NCI-H1105 treated with DMSO at 0.1 percent for 48 hours (cell line): Measurements from ENCODE around the gene URB1.

Experiments used
- DNase-seq: peaks from one replicate; lab custom pipeline; 2025; lab: John Stamatoyannopoulos, UW

URB1 gene

DNA sequence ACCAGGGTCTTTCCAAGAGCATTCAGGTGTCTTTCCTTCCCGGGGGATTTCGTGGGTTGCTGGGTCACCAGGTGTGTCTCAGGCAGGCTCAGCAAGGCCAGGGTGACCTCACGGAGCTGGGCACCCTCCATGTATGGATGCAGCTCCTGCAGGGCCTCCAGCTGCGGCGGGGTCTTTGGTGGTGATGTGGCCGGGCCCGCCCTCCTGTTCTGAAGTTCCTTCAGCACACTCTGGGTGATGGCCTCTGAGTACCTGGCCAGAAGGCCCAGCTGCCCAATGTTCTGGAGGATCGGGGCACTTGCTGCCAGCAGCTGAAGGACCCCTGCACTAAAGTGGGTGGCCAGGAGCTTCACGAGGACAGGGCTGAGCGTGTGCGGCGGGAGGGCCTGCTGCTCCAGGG, 45.5 kb downstream of the URB1 start:
- no peak for DNase-seq

DNA sequence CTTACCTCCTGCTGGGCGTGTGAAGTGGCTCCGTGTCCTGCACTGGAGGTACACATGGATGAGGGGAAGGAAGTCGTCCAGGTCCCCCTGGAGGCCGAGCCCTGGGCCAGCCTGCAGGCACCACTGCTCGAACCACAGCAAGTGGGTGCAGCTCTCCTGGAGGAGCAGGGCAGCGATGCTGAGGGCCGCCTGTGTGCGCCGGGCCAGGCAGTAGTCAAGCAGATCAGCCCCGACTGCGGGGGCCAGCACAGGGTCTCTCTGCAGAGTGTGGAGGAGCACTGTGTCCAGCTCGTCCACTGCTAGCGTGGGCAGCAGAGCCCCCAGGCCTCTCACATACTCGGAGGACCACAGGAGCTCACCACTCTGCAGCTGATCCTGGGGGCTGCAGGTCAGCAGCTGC, 45.9 kb downstream of the URB1 start:
- DNase-seq: no peak

DNA sequence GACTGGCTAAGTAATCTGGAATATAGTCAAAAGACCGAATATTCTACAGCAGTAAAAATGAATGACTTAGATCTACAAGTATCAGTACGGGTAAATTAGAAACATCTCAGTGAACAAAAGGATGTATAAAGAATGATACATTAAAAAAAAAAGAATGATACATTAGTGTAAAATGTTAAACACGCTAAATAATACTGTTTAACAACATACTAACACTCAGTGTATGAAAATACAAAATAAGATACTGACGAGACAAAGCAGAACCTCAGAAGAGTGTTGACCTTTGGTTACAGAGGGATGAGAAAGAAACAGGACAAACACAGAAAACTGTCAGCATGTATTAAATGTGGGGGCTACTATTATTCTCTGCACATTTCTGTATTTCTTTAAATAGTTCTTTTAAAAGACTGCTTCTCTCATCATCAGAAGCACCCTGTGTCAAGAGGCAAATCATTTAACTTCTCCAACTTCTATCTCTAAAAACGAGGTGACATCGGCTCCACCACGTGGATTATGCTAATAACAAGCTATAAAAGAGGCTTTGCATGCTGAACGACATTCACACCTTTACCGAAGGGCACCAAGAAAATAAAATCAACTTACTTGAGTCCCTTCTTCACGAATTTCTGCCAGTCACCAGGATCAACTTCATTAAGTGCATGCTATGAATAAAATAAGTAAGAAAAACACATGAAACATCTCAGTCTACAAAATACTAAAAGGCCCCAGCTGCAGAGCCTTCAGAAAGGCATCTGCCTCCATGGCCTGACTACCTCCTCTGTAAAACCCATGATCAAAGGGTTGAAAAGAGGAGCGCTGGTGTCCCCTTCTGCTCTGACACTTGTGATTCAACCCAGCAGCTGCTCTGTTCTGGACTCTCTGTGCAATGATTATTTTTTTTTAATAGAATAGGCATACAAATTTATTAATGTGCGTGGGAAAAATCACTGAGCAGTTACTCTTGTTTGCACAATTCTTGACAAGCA, 51.7 kb downstream of the URB1 start:
- no peak for DNase-seq

DNA sequence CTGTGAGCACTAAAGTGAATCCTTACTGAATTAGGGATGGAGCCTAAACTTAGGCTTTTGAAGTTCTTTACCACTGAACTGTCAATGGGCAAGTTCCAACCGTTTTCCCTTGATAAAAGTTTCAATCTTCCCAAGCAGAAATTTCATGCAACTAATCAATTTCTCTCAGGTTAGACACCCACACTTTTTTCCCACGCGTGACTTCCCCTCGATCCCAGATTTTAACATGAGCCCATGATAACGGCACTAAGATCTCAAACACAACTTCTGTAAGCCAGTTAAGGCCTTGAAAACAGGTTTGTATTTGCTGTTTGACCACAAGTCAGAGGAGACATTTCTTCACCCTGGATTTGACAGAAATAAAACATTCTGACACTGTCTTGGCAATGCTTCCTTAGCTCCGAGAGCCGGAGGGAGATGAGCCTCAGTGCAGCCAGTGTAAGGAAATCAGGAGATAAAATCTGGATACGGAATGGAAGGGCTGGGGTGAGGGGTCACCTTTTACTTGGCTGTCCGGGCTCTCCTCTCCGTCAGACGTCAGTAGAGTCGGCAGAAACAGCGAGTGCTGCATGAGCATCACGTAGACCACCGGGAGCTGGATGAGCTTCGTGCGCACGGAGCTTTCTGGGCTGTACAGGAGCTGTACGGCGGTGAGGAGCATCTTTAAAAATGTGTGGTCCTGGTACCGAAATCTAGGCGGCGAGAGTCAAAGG, 54.4 kb downstream of the URB1 start:
- no peak for DNase-seq

DNA sequence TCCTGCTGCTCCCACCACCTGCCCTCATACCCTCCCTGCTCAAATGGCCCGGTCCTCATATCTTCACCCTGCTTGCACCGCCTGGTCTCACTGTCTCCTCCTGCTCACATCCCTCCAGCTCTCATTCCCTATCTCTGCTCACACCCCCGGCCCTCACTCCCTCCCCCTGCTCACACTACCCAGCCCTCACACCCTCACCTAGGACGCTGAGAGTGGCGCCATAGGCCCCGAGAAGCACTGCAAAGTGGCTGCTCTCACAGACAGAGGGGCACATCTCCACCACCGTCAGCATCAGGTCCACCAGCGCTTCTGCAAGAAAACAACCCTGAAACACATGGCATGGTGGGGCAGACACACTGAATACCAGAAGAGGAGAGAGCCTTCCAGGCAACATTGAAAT, 55.6 kb downstream of the URB1 start:
- no peak for DNase-seq

DNA sequence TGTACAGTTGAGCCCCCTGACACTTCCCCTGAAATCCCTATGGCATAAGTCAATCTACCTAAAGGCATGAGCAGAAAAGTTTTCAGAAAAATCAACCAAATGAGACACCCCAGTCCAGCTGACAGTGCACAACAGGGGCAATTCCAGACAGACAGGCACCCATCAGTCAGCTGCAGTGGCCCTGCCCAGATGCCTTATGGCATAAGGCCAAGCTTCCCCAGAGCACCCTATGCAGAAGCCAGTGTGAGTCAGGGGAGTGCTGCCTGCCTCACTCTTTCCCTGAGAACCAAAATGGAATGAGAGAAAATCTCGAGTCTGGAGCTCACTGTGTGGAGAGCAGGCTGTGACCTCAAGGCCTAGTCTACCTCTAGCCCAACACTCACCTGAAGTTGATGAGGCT, 56.1 kb downstream of the URB1 start:
- peak; percentile 72 for DNase-seq

DNA sequence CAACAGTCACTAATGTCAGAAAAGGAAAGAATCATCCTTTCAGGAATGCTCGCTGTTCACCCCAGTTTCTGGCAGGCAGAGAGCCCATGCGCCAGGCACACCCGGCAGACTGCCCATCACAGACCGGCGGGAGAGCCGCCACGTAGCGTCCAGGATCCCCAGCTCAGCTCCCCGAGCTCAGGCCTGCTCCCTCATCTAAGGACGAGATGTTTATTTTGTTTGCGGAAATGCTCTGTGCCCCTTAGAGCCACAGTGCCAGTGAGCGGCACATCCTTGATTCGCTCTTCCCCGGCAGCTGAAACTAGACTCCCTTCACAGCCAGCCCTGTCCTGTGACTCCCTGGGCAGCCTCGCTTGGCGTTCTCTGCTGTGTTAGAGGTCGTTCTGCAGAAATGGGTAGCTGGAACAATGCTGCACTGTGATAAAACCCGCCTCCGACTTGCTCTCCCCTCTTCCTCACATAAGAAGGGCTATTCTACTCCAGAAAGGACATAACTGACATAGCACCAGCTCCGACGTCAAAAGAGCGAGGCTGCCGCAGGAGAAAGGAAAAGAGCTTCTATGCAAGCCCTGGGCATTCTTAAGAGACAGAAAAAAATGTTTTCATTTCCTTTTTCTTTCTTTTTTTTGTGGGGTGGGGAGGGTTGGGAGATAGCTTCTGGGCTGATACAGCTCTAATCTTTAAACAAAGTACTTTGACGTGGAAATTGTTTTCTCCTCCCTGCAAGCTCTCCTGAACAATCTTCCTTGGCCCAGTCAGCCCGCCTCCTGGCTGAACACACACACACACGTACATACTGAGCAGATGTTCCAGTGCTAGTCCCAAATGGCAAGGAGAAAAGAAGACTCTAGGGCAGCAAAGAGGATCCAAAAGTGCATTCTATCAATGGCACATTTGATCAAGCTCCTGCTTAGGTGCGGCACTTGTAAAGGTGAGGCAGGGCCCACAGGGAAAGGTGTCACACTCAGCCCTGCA, 56.9 kb downstream of the URB1 start:
- DNase-seq: no peak

DNA sequence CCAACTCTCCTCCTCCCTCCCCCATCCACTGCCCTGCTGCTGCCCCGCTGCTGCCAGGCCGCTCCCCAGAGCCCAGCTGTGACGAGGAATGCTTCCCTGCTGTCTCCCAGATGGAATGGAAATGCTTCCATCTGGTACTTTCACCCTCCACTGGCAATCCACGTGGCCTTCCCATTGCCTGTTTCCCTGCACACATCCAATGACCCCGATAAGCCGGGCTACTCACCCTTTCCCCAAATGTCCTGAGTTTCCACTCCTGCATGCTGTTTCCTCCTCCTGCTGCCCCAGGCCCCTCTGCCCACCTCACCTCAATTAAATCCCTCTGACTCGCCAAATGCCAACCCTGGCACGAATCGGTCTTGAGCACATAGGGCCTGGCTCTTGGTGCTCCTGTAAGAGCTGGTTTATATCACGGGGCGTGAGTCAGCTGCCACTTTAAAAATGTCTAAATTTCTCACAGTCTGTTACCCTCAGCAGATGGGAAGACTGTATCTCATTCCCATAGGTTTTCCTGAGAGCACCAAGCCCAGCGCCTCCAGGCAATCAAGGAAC, 57.8 kb downstream of the URB1 start:
- no peak for DNase-seq

DNA sequence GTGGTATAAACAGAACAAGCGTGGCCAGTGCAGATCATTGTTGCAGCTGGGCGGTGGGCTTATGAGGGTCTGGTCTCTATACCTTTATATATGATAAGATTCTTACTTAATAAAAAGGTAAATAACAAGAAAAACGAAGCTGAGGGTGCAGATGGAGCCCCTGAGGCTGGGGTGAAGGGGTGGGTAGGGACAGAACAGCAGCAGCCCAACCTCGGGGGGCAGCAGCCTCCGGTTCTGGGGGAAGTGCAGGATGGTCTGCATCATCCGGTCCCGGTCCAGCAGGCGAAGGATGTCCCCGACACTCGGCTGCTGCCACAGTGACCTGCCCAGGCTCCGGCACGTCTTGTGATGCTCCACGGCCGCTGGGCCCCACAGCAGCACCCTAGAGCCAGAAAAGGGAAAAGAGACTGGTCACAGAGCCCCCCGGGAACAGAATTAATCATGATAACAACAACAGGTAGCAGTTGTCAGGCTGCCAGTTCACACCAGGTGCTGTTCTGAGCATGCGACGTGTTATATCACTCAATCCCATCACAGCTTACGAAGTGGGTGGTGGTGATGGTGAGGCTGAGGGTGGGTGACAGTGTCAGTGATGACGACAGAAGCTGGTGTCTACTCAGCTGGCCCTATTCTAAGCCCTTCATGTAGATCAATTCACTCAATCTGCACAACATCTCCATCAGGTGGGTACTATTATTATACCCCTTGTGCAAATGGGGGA, 58.7 kb downstream of the URB1 start:
- DNase-seq: no peak

DNA sequence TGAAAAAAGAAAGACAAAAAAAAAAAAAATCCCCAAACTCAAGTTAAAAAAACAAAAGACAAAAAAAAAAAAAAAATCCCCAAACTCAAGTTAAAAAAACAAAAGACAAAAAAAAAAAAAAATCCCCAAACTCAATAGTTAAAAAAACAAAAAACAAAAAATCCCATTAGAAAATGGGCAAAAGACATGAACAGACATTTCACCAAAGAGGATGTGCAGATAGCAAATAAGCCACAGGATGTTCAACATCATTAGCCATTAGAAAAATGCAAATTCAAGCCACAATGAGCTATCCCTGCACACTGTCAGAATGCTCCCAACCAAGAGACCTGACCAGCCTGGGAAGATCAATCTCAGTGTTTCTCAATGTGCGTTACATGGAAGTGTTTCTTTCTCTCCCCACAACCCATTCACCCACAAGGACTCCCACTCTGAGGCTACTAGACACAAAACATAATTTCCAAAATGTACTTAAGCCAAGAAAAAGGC, 60.3 kb downstream of the URB1 start:
- no peak for DNase-seq

DNA sequence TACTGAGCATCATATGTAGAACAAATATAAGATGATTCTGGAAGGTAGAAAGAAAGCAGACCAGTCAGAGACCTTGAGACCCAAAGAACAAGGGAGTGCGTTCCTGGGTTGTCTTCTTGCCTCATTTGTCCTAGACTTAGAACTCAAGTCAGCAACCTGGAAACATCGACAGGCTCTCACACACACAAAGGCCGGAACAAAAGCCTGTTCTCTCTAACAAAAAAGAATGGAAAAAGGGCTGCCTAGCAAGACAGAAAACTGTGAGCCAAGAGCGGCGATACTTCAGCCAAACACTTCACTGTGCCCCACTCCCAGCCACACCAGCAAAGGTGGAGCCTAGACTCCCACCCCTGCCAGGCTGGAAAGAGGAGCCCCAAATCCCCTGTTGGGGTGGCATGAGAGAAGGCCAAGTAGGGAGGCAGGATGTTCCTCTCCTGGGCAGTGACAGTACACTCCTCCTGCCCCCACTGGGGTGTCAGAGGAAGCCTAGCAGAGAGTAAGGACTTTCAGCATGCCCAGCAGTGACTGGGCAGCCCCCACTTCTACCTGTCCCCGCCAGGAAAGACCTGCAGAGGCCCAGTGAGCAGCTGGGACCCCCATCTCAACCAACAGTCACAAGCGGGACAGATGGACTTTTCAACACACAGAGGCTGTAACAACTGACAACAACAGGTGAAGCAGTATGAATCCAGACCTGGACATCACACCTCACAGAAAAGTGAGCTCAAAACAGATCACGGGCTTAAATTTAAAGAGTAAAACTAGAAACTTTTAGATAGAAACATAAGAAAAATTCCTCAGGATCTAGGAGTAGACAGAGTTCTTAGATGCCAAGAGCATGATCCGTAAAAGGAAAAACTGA, 61.1 kb downstream of the URB1 start:
- DNase-seq: no peak

DNA sequence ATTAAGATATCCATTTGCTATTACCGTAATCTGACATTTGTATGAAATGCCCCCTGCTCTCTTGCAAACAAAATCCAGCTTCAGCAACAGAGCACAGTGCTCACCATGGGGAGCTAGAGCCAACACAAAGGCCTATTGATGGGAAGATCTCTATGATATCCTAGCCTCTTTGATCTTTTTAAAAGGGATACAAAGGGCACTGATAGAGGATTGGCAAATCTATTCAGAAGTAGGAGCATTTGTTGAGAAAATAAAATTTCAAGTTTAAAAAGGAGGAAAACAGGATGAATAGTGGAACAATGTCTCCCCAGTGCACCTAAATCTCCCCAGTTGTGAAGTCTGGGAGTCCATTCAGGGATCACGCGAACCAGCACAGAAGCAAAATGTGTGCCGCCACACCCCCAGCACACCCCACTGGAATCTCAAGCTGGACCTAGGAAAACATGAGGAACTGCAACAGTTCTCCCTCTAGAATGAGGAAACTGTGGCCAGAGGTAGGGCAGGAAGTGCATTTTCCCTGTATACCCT, 62.0 kb downstream of the URB1 start:
- DNase-seq: no peak

DNA sequence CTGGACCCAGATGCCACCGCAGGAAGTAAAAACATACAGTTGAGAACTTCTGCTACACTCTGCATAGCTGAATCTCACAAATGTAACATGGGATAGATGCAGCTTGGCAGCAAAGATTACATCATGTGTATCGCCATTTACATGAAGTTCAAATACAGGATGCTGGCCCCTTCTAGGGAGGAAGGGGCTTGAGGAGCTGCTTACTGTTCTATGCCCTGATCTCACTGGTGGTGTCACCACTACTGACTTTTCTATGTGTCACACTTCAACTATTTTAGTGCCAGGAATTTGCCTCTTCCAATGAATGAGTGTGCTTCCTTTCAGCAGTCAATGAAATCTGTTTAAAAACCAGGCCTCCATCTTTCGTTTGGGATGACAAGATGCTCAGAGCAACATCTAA, 63.0 kb downstream of the URB1 start:
- DNase-seq: no peak

DNA sequence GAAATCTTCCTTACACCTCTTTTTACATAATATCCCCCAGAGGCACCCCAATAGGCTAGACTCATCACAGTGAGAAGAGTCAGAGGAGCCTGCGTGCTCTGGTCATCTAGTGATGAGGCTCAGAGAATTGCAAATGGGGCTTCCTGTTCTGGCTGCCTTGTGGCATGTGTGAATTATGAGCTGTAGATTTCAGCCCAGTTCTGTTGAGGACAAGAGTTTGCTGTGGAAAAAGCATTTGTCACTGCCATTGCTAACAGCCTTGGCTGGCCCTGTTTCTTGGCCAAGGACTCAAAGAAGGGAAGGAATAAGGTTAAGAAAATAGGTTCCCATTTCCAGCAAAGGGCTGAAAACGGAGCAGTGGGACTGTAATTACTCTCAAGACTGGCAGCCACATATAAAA, 63.5 kb downstream of the URB1 start:
- no peak for DNase-seq

DNA sequence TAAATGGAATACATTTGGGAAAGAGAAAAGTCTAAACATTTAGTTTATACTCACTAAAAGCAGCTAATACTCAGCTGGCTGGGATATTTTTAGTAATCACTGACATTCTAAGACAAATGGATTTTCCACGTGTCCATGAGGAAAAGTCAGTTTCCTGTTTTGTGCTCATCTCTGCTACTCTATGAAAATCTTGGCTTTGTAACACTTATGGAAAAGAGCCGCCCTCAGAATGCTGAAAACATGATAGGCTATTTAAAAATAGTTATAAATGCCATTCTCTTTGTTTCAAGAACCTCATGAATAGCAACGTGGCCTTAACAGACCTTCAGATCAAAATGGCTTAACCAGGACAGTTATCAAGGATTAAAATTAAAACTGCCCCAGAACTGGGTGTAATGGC, 64.2 kb downstream of the URB1 start:
- no peak for DNase-seq

DNA sequence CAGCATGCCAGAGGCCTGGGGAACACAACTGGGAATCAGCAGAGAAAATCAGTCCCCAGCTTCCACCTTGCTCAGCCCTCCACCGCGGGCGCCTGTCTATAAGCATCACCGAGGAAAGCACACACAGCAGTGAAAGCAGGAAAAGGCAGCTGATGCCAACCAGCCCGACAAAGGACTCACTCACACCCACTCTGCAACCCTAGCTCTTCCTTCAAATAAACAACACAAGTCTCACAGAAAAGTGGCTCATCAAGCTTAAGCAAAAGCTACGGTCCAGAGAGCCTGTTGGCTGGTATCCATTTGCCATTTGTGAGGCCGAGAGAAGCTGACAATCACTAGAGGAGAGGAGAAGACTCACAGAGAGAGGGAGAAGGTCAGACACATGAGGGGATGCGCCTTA, 67.1 kb downstream of the URB1 start:
- DNase-seq: no peak

DNA sequence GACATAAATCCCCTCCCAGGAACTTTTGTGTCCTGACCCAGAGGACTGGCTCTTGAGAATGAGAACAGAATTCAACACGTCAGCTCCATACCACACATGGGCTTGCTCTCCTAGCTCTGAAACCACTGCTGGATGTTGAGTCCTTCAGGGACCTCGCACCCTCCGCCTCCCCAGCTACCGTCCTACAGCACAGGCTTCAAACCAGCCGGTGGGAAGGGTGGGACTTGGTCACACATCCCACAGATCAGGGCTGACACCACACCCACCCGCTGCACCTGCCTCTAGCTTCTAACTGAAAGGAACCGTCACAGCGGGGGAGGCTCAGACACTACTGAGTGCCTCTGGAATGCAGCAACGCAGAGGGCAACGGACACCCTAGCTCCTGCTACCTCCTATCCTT, 70.1 kb downstream of the URB1 start:
- DNase-seq: no peak

DNA sequence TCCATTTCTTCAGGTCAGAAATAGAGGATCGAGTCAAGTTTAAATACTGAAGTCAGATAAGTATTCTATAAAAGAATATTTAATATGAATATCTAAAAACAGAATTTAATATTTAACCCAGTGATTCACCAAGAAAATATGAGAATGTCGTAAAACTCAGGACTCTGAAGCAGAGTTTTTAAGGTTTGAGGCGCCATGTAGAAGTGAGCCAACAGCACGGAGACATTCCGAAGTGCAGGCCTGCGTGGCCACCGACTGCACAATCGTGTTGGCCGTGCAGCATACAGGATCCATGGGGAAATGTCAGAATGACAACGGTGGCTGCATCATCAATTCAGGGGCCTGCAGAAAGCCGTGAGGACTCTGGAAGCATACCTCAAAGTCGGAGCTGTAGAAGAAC, 70.7 kb downstream of the URB1 start:
- no peak for DNase-seq

DNA sequence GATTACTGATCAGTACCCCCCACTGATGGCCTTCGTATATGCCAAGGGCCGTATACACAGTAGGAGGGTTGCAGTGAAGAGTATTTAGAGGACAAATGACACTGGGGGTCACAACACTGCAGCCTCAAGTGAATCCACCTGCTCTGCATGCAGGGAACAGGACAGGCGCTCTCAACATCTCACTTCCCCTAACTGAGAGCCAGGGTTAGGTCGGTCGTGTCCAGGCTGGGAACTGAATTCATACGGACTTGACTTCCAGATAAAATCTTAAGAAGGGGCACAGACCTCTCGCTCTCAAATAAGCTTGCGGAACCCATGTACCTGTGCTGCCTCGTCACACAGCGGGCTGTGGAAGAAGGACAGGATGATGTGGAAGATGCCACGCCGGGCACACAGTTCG, 71.3 kb downstream of the URB1 start:
- no peak for DNase-seq

DNA sequence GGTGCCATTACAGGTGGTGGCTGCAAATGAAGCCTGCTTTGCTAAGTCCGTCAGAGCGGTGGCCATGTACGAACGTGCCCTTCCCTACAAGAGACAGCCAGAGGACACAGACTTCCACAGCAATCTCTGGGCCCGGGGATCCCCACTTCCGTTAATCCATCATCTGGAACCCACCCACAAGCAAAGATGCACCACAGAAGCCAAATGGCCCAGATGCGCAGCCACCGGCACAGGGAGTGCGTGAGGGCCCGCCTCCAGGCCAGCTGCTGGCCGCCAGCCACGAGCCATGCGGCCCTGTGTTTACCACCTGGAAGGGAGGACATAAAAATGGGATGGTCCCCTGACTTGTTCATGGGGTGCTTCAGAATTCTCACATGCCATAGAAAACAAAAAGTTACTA, 72.1 kb downstream of the URB1 start:
- DNase-seq: no peak
